ENCODE results near the gene CTNNA3. TPM values are rescaled to one million over a fixed set of nuclear protein-coding genes. Genes with fewer than 3 reads are reported as not detected.

CTNNA3 gene
- total RNA-seq, 1 experiment from 2014 or later: not detected

- intact Hi-C loops (cut with micrococcal nuclease; ENCODE audit: unreplicated experiment): loop anchor here (2.0 kb wide), 2 partner anchors 335 to 343 kb away; no protein-coding TSS in a partner anchor
- CTCF ChIA-PET: interaction anchor here (1.1 kb wide), 1 partner anchor 10 kb away, joined by 3 read pairs; no protein-coding TSS in a partner anchor
- no peaks in the 10 kb centered on the region for H3K27me3 Mint-ChIP-seq (ENCODE audit: unreplicated experiment)
These were observed 1108.3 kb downstream of the CTNNA3 start for GRCh38 chr10:66587680-66588050.

GRCh38 chr10:66586897-66587679 lies 1108.9 kb downstream of the CTNNA3 start:
- H3K4me3 Mint-ChIP-seq (ENCODE audit: low read depth, unreplicated experiment): no peak overlapping the region
- no peaks in the 10 kb centered on the region for H3K36me3 Mint-ChIP-seq (ENCODE audit: insufficient read depth, unreplicated experiment)
- intact Hi-C loops (cut with micrococcal nuclease; ENCODE audit: unreplicated experiment): loop anchor here (2.0 kb wide), 2 partner anchors 336 to 344 kb away; no protein-coding TSS in a partner anchor
- BruUV-seq (replicated peaks): no TSS peak
- CTCF ChIA-PET: interaction anchor here (1.1 kb wide), 1 partner anchor 9 kb away, joined by 3 read pairs; no protein-coding TSS in a partner anchor
- no peak for TF ChIP-seq CTCF (IDR thresholded peaks at IDR 0.05; ENCODE audit: unreplicated experiment)
- H3K27ac Mint-ChIP-seq (ENCODE audit: unreplicated experiment): no peak overlapping the region
- H3K27me3 Mint-ChIP-seq (ENCODE audit: unreplicated experiment): no peaks in the 10 kb centered on the region
- DNase-seq: no peak
- no peaks in the 10 kb centered on the region for H3K4me1 Mint-ChIP-seq (ENCODE audit: low read depth, unreplicated experiment)
- no peaks in the 10 kb centered on the region for H3K9me3 Mint-ChIP-seq (ENCODE audit: low read depth, unreplicated experiment)

More at GRCh38 chr10:66587680-66588050, 1108.3 kb downstream of the CTNNA3 start:
- Mint-ChIP-seq H3K9me3 (ENCODE audit: low read depth, unreplicated experiment) (peaks cover 3% of the 10 kb centered on the region), H3K36me3 (ENCODE audit: insufficient read depth, unreplicated experiment) (no peaks in the 10 kb centered on the region), H3K4me1 (ENCODE audit: low read depth, unreplicated experiment) (no peaks in the 10 kb centered on the region), H3K4me3 (ENCODE audit: low read depth, unreplicated experiment) (no peak overlapping the region), H3K27ac (ENCODE audit: unreplicated experiment) (no peak overlapping the region)
- DNase-seq: no peak
- BruUV-seq (replicated peaks): no TSS peak
- TF ChIP-seq CTCF (IDR thresholded peaks at IDR 0.05; ENCODE audit: unreplicated experiment): no peak

- Mint-ChIP-seq H3K4me3 (ENCODE audit: low read depth, unreplicated experiment) (no peak overlapping the region), H3K36me3 (ENCODE audit: insufficient read depth, unreplicated experiment) (no peaks in the 10 kb centered on the region), H3K27ac (ENCODE audit: unreplicated experiment) (no peak overlapping the region), H3K4me1 (ENCODE audit: low read depth, unreplicated experiment) (no peaks in the 10 kb centered on the region), H3K9me3 (ENCODE audit: low read depth, unreplicated experiment) (no peaks in the 10 kb centered on the region), H3K27me3 (ENCODE audit: unreplicated experiment) (no peaks in the 10 kb centered on the region)
- no TSS peak for BruUV-seq (replicated peaks)
- no peak for TF ChIP-seq CTCF (IDR thresholded peaks at IDR 0.05; ENCODE audit: unreplicated experiment)
- peak; percentile 36 for DNase-seq
- CTCF ChIA-PET: interaction anchor here (1.0 to 1.2 kb wide), 2 partner anchors 340 to 345 kb away, joined by 3 read pairs; partner anchors contain the start of gene LRRTM3
- intact Hi-C loops (cut with micrococcal nuclease; ENCODE audit: unreplicated experiment): loop anchor here (2.0 kb wide), 2 partner anchors 337 to 345 kb away; no protein-coding TSS in a partner anchor
These were observed 1109.9 kb downstream of the CTNNA3 start for GRCh38 chr10:66586073-66586472.

- Mint-ChIP-seq H3K4me1 (ENCODE audit: low read depth, unreplicated experiment) (no peaks in the 10 kb centered on the region), H3K9me3 (ENCODE audit: low read depth, unreplicated experiment) (no peaks in the 10 kb centered on the region), H3K4me3 (ENCODE audit: low read depth, unreplicated experiment) (no peak overlapping the region), H3K27me3 (ENCODE audit: unreplicated experiment) (no peaks in the 10 kb centered on the region), H3K27ac (ENCODE audit: unreplicated experiment) (no peak overlapping the region), H3K36me3 (ENCODE audit: insufficient read depth, unreplicated experiment) (no peaks in the 10 kb centered on the region)
- CTCF ChIA-PET: no interaction called here
- DNase-seq: no peak
- TF ChIP-seq CTCF (IDR thresholded peaks at IDR 0.05; ENCODE audit: unreplicated experiment): no peak
- BruUV-seq (replicated peaks): no TSS peak
- intact Hi-C loops (cut with micrococcal nuclease; ENCODE audit: unreplicated experiment): no loop called here
These were observed 1120.6 kb downstream of the CTNNA3 start for GRCh38 chr10:66575251-66575855.
